Cardiac fibroblast (primary cell): ENCODE results near the gene LRP1.

Experiments used
- DNase-seq, 2 donors: peaks; one replicate each; pipeline versions ENCODE4 v3.0.0 to v3.0.0-alpha.2; 2010; ENCODE audit warnings: low read depth in 2 of 2
- H3K4me3 ChIP-seq, 2 donors: replicated peaks in 1 of 2; 1 replicate in 1 of 2; 2 replicates in 1 of 2; pipeline ENCODE4 v1.5.1; 2011; ENCODE audit warnings: low read depth in 2 of 2, low read length in 2 of 2, mild to moderate bottlenecking in 2 of 2, moderate library complexity in 1 of 2
- TF ChIP-seq, protein P1 (sequence below): IDR thresholded peaks from one replicate; pipeline ENCODE4 v1.5.1; 2011; ENCODE audit warnings: low read depth, mild to moderate bottlenecking, low read length, inconsistent platforms

Gene LRP1

GRCh38 chr12:57237932-57238853, 109.9 kb downstream of the LRP1 start:
- no peak for DNase-seq

DNA sequence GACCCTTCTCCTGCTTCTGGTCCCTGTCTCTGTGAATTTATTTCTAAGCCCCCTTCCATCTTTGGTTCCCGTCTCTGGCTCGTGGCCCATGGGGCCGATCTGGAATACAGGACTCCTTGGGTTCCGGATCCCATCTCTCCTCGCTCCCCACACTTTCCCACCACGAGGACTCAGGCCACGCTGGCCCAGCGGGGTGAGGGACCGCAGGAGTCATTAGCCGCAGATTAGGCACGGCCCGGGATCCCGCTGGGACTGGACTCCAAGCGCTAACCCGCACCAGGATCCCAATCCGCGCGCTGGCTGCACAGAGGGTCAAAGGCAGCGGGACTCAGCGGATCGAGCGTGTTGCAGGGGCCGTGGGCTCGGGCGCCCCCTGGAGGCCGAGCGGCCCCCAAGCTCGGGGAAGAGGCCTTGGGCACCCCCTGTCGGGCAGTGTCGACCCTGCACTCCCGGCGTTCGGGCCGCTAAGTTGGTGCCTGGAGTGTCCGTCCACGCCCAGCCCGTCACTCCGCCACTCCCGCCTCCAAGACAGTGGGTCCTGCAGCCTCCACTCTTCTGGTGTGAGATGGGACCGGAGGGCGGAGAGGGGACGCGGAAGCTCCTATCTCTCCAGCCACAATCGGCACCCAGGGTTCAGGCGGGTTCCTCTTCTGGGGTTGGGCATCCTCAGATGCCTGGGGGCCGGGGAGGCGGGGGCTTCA, 110.7 kb downstream of the LRP1 start:
- TF ChIP-seq, protein P1, sequence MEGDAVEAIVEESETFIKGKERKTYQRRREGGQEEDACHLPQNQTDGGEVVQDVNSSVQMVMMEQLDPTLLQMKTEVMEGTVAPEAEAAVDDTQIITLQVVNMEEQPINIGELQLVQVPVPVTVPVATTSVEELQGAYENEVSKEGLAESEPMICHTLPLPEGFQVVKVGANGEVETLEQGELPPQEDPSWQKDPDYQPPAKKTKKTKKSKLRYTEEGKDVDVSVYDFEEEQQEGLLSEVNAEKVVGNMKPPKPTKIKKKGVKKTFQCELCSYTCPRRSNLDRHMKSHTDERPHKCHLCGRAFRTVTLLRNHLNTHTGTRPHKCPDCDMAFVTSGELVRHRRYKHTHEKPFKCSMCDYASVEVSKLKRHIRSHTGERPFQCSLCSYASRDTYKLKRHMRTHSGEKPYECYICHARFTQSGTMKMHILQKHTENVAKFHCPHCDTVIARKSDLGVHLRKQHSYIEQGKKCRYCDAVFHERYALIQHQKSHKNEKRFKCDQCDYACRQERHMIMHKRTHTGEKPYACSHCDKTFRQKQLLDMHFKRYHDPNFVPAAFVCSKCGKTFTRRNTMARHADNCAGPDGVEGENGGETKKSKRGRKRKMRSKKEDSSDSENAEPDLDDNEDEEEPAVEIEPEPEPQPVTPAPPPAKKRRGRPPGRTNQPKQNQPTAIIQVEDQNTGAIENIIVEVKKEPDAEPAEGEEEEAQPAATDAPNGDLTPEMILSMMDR, result peak; percentile 100
- DNase-seq, result peak; percentile 91 to 92
- H3K4me3 ChIP-seq, result peak overlapping the region; percentile 52 to 72

More at GRCh38 chr12:57237932-57238853, 109.9 kb downstream of the LRP1 start:
- peak overlapping the region in 1 of 2 donors; percentile 72 for H3K4me3 ChIP-seq
- TF ChIP-seq, protein P1, result no peak

DNA sequence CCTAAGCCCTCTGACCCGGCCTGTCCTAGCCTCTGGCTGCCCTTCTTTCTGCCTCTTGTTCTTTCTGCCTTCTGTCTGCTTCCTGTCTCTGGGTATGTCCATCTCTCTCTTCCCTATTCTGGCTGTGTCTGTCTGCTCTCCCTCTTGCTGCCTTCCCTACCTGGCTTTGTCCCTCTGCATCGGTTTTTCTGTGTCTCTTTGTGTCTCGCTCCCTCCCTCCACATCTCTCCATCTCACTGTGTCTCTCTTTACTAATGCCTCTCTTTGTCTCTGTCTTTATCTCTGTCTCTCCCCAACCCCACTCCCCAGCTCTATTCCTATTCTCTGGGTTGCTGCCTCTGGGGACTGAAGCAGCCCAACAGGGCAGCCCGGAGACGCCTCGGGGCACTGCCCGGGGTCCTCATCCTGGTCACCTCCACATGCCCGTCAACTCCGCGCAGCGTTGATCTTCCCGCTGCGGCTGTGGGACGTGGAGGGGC, 111.3 kb downstream of the LRP1 start:
- TF ChIP-seq, protein P1, result no peak
- H3K4me3 ChIP-seq, result peak overlapping the region; percentile 52 to 72
- DNase-seq, result no peak

- peak overlapping the region; percentile 52 to 72 for H3K4me3 ChIP-seq
- TF ChIP-seq, protein P1, result no peak
- DNase-seq, result peak; percentile 48 to 49
Observed at GRCh38 chr12:57240066-57240921, 112.0 kb downstream of the LRP1 start.

- no peak for DNase-seq
- TF ChIP-seq, protein P1, result no peak
- H3K4me3 ChIP-seq, result peak overlapping the region; percentile 52 to 72
Observed at GRCh38 chr12:57240926-57241401, 112.7 kb downstream of the LRP1 start.
